Measurements from ENCODE around the gene ZNHIT2. TPM values are rescaled to one million over a fixed set of nuclear protein-coding genes. Genes with fewer than 3 reads are reported as not detected.

Gene ZNHIT2
- 10 to 100 TPM in 3 of 4 donors, 1 to 10 TPM in 1; 9.6 to 40.8 (median 12.2) TPM for total RNA-seq

DNA sequence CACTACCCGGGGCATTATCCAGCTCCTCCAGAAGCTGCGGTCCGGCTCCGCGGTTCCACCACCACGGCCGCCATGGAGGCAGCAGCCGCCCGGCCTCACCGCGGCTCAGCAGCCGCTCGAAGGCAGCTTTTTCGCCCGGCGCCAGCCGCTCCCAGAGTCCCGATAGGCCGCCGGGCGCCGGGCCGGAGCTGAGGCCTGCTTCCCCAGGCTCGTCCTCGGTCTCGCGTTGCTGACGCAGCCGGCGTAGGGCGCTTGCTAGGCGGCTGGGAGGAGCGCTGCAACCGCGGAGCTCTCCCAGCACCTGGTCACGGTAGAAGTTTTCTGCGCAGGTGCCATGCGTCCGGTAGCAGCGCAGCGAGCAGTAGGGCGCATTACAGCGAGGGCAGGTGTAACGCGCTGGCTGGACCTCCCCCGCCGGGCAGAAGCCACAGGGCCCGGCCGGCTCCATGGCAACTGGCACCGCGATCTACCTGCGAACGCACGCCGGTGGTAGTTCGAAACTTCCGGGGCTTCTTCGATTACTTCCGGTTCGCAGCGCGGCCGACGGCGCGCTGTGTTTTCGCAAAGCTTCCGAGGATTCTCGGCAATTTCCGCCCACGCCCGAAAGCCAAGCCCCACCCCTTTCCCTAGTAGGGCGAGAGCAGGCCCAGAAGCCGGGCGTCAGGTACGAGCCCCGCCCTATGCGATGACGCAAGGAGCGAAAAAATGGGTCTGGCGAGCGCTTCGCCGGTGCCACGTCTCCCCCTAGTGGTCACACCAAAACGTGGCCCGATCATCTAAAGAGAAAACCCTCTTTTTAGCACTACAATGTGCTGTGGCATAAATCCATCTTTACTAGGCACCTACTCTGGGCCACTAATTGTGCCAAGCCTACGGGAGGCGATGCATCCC lies at the start of gene ZNHIT2:
ZNHIT2 (minus strand) TSS at position 496 of the 891 bp plus-strand sequence; CDS start at position 448, 48 bp downstream.
- no peaks in the 10 kb centered on the region for H3K9me3 ChIP-seq
- TF ChIP-seq, protein P1, sequence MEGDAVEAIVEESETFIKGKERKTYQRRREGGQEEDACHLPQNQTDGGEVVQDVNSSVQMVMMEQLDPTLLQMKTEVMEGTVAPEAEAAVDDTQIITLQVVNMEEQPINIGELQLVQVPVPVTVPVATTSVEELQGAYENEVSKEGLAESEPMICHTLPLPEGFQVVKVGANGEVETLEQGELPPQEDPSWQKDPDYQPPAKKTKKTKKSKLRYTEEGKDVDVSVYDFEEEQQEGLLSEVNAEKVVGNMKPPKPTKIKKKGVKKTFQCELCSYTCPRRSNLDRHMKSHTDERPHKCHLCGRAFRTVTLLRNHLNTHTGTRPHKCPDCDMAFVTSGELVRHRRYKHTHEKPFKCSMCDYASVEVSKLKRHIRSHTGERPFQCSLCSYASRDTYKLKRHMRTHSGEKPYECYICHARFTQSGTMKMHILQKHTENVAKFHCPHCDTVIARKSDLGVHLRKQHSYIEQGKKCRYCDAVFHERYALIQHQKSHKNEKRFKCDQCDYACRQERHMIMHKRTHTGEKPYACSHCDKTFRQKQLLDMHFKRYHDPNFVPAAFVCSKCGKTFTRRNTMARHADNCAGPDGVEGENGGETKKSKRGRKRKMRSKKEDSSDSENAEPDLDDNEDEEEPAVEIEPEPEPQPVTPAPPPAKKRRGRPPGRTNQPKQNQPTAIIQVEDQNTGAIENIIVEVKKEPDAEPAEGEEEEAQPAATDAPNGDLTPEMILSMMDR (IDR thresholded peaks at IDR 0.05), result peak; percentile 86 to 99 (median 94)
- TF ChIP-seq POLR2A (IDR thresholded peaks at IDR 0.05) (peak; percentile 73), POLR2AphosphoS5 (IDR thresholded peaks at IDR 0.05) (peak; percentile 67 to 88 (median 88)), EP300 (IDR thresholded peaks at IDR 0.05; ENCODE audit: low read depth) (no peak)
- 0 to 1% methylated on average over 2 to 38 of the region's 89 CpGs for WGBS, 2 donors (ENCODE audit: low coverage in 1 of 2)
- H3K27me3 ChIP-seq, result no peaks in the 10 kb centered on the region
- peak within 1 kb of the TSS; percentile 61 to 86 (median 81) for H3K4me3 ChIP-seq
- H3K36me3 ChIP-seq, result peaks cover 0 to 21% (median 5%) of the 10 kb centered on the region in 4 donors
- in situ Hi-C loops (cut with MboI; ENCODE audit: low pct_ligation_motif_present in 1 of 4, low pct_unique_long_range_greater_than_20kb in 1 of 4, low sequenced_read_pairs in 3 of 4), result no loop called here
- intact Hi-C loops (cut with DNase I; ENCODE audit: low total_unique reads), result loop anchor here (5.0 kb wide), 1 partner anchor 90 kb away; the partner anchor contains the start of gene SNX15
- H3K4me1 ChIP-seq, result peaks cover 26 to 48% (median 34%) of the 10 kb centered on the region in 4 donors
- DNase-seq, result peak; percentile 100
- peak within 1 kb of the TSS; percentile 86 to 94 (median 92) for H3K27ac ChIP-seq

DNA sequence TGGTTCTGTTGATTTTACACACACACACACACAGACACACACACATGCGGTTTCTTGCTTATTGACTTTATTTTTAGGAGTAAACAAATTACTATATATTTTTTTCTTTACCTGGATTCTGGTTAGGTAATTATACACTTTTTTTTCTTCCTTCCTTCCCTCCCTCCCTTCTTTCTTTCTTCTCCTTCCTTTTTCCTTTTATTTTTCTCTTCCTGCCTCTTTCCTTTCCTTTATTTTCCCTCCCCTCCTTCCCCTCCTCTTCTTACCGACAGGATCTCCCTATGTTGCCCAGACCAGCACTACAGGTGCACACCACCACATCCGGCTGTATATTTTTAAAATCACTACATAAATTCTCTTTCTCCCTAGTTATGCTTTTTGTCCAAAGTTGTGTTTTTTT lies 49.4 kb upstream of the ZNHIT2 start:
- Histone ChIP-seq H3K9me3 (no peaks in the 10 kb centered on the region), H3K4me3 (no peak overlapping the region), H3K36me3 (no peaks in the 10 kb centered on the region), H3K27me3 (no peaks in the 10 kb centered on the region), H3K27ac (peak overlapping the region in 1 of 4 donors; percentile 48), H3K4me1 (peaks cover 0 to 9% (median 0%) of the 10 kb centered on the region in 4 donors)
- TF ChIP-seq, protein P1 (IDR thresholded peaks at IDR 0.05), result no peak
- TF ChIP-seq EP300 (IDR thresholded peaks at IDR 0.05; ENCODE audit: low read depth), result no peak
- no peak for TF ChIP-seq POLR2AphosphoS5 (IDR thresholded peaks at IDR 0.05)
- no peak for TF ChIP-seq POLR2A (IDR thresholded peaks at IDR 0.05)
- intact Hi-C loops (cut with DNase I; ENCODE audit: low total_unique reads) (no loop called here), in situ Hi-C loops (cut with MboI; ENCODE audit: low pct_ligation_motif_present in 1 of 4, low pct_unique_long_range_greater_than_20kb in 1 of 4, low sequenced_read_pairs in 3 of 4) (no loop called here)
- WGBS, 2 donors (ENCODE audit: low coverage in 1 of 2), result 63 to 64% methylated on average over 3 of the region's 3 CpGs
- no peak for DNase-seq

- no peaks in the 10 kb centered on the region for H3K36me3 ChIP-seq
- H3K9me3 ChIP-seq, result no peaks in the 10 kb centered on the region
- in situ Hi-C loops (cut with MboI; ENCODE audit: low pct_ligation_motif_present in 1 of 4, low pct_unique_long_range_greater_than_20kb in 1 of 4, low sequenced_read_pairs in 3 of 4), result no loop called here
- no peak for TF ChIP-seq EP300 (IDR thresholded peaks at IDR 0.05; ENCODE audit: low read depth)
- TF ChIP-seq, protein P1 (IDR thresholded peaks at IDR 0.05), result no peak
- TF ChIP-seq POLR2AphosphoS5 (IDR thresholded peaks at IDR 0.05), result no peak
- TF ChIP-seq POLR2A (IDR thresholded peaks at IDR 0.05), result no peak
- H3K27ac ChIP-seq, result peak overlapping the region; percentile 48 to 77 (median 70)
- intact Hi-C loops (cut with DNase I; ENCODE audit: low total_unique reads), result no loop called here
- no peaks in the 10 kb centered on the region for H3K27me3 ChIP-seq
- H3K4me3 ChIP-seq, result peak overlapping the region in 2 of 4 donors; percentile 30 to 47
- WGBS, 2 donors (ENCODE audit: low coverage in 1 of 2), result 37 to 38% methylated on average over 15 to 31 of the region's 31 CpGs
- DNase-seq, result peak; percentile 60
- peaks cover 0 to 9% (median 0%) of the 10 kb centered on the region in 4 donors for H3K4me1 ChIP-seq
These were observed 48.2 kb upstream of the ZNHIT2 start for GRCh38 chr11:65165410-65166317.
